Measurements from ENCODE around the gene AGAP3.
A peak's percentile ranks its signal among the peaks of the same experiment; 100 is the strongest.

AGAP3 gene

GRCh38 chr7:151141311-151141854 is 55.1 kb downstream of the AGAP3 start:
- H3K4me3 ChIP-seq (ENCODE audit: low read length): no peak overlapping the region
- no peak for DNase-seq (ENCODE audit: low read depth, low spot score)

GRCh38 chr7:151141855-151142685 is 55.8 kb downstream of the AGAP3 start:
- no peak for DNase-seq (ENCODE audit: low read depth, low spot score)
- no peak overlapping the region for H3K4me3 ChIP-seq (ENCODE audit: low read length)

- no peak for DNase-seq (ENCODE audit: low read depth, low spot score)
- no peak overlapping the region for H3K4me3 ChIP-seq (ENCODE audit: low read length)
Observed at GRCh38 chr7:151142686-151143040, 56.4 kb downstream of the AGAP3 start.

GRCh38 chr7:151143261-151144015 is 57.2 kb downstream of the AGAP3 start:
- no peak for DNase-seq (ENCODE audit: low read depth, low spot score)
- H3K4me3 ChIP-seq (ENCODE audit: low read length): no peak overlapping the region

- DNase-seq (ENCODE audit: low read depth, low spot score): no peak
- H3K4me3 ChIP-seq (ENCODE audit: low read length): no peak overlapping the region
Observed at GRCh38 chr7:151144387-151144786, 58.1 kb downstream of the AGAP3 start.

GRCh38 chr7:151146761-151147160 is 60.5 kb downstream of the AGAP3 start:
- H3K4me3 ChIP-seq (ENCODE audit: low read length): no peak overlapping the region
- DNase-seq (ENCODE audit: low read depth, low spot score): no peak

- no peak for DNase-seq (ENCODE audit: low read depth, low spot score)
Observed at GRCh38 chr7:151148319-151149259, 62.3 kb downstream of the AGAP3 start.

GRCh38 chr7:151150388-151150787 is 64.1 kb downstream of the AGAP3 start:
- no peak for DNase-seq (ENCODE audit: low read depth, low spot score)
- H3K4me3 ChIP-seq (ENCODE audit: low read length): no peak overlapping the region

More at GRCh38 chr7:151148319-151149259, 62.3 kb downstream of the AGAP3 start:
- H3K4me3 ChIP-seq (ENCODE audit: low read length): no peak overlapping the region

GRCh38 chr7:151152643-151153513 is 66.6 kb downstream of the AGAP3 start:
- DNase-seq (ENCODE audit: low read depth, low spot score): no peak
- H3K4me3 ChIP-seq (ENCODE audit: low read length): no peak overlapping the region

GRCh38 chr7:151157645-151158329 is 71.5 kb downstream of the AGAP3 start:
- H3K4me3 ChIP-seq (ENCODE audit: low read length): no peak overlapping the region
- no peak for DNase-seq (ENCODE audit: low read depth, low spot score)

- no peak overlapping the region for H3K4me3 ChIP-seq (ENCODE audit: low read length)
- DNase-seq (ENCODE audit: low read depth, low spot score): no peak
Observed at GRCh38 chr7:151161757-151162156, 75.5 kb downstream of the AGAP3 start.

GRCh38 chr7:151166629-151167196 is 80.4 kb downstream of the AGAP3 start:
- no peak overlapping the region for H3K4me3 ChIP-seq (ENCODE audit: low read length)
- no peak for DNase-seq (ENCODE audit: low read depth, low spot score)

GRCh38 chr7:151167197-151167961 is 81.1 kb downstream of the AGAP3 start, which contains the start of gene GBX1:
GBX1 (minus strand) TSS chr7:151167694; CDS start chr7:151167548, 146 bp downstream.
- no peak for DNase-seq (ENCODE audit: low read depth, low spot score)
- H3K4me3 ChIP-seq (ENCODE audit: low read length): peak within 1 kb of the TSS; percentile 5; the same call in 1 of the 2 replicates

GRCh38 chr7:151168003-151168786 is 81.9 kb downstream of the AGAP3 start:
- DNase-seq (ENCODE audit: low read depth, low spot score): no peak
- peak overlapping the region; percentile 5; the same call in 1 of the 2 replicates for H3K4me3 ChIP-seq (ENCODE audit: low read length)

GRCh38 chr7:151168787-151169162 is 82.5 kb downstream of the AGAP3 start:
- no peak for DNase-seq (ENCODE audit: low read depth, low spot score)
- H3K4me3 ChIP-seq (ENCODE audit: low read length): no peak overlapping the region
